Stimulated activated CD4-positive, alpha-beta T cell treated with anti-CD3 and anti-CD28 coated beads, Interleukin-4, amount 100 ng/mL, for 48 hours (primary cell): Measurements from ENCODE around the gene RYR2.

Source experiments
- DNase-seq, 2 donors: peaks; one replicate each; pipeline ENCODE4 v3.0.0-alpha.2; 2020; ENCODE audit warnings: low read depth in 2 of 2

The RYR2 gene

GRCh38 chr1:237041795-237042525, at the start of gene RYR2:
Gene RYR2 (plus strand): TSS chr1:237042184. CDS start chr1:237042522, 338 bp downstream.
- no peak for DNase-seq

- DNase-seq, result no peak
Measured at GRCh38 chr1:236992449-236992848, 49.5 kb upstream of the RYR2 start.

- DNase-seq, result no peak
Measured at GRCh38 chr1:236994450-236994849, 47.5 kb upstream of the RYR2 start.

- DNase-seq, result no peak
Measured at GRCh38 chr1:236997361-236997760, 44.6 kb upstream of the RYR2 start.

GRCh38 chr1:236997882-236998281, 44.1 kb upstream of the RYR2 start:
- no peak for DNase-seq

- DNase-seq, result no peak
Measured at GRCh38 chr1:236998546-236998945, 43.4 kb upstream of the RYR2 start.

- DNase-seq, result no peak
Measured at GRCh38 chr1:237000191-237000590, 41.8 kb upstream of the RYR2 start.

- no peak for DNase-seq
Measured at GRCh38 chr1:237003516-237003915, 38.5 kb upstream of the RYR2 start.

GRCh38 chr1:237004116-237004515, 37.9 kb upstream of the RYR2 start, which contains the start of gene MT1HL1:
Gene MT1HL1 (minus strand): TSS chr1:237004441. CDS start chr1:237004372, 69 bp downstream.
- DNase-seq, result no peak

- no peak for DNase-seq
Measured at GRCh38 chr1:237005674-237006073, 36.3 kb upstream of the RYR2 start.

- DNase-seq, result no peak
Measured at GRCh38 chr1:237007147-237007881, 34.7 kb upstream of the RYR2 start.

GRCh38 chr1:237009611-237010010, 32.4 kb upstream of the RYR2 start:
- DNase-seq, result no peak

- no peak for DNase-seq
Measured at GRCh38 chr1:237011432-237011831, 30.6 kb upstream of the RYR2 start.

- no peak for DNase-seq
Measured at GRCh38 chr1:237012361-237012760, 29.6 kb upstream of the RYR2 start.

GRCh38 chr1:237012788-237013383, 29.1 kb upstream of the RYR2 start:
- no peak for DNase-seq

GRCh38 chr1:237013608-237014007, 28.4 kb upstream of the RYR2 start:
- DNase-seq, result no peak

GRCh38 chr1:237016626-237017025, 25.4 kb upstream of the RYR2 start:
- no peak for DNase-seq

GRCh38 chr1:237018896-237019295, 23.1 kb upstream of the RYR2 start:
- DNase-seq, result no peak

GRCh38 chr1:237025358-237026074, 16.5 kb upstream of the RYR2 start:
- no peak for DNase-seq

GRCh38 chr1:237029240-237029639, 12.7 kb upstream of the RYR2 start:
- no peak for DNase-seq

GRCh38 chr1:237029850-237030535, 12.0 kb upstream of the RYR2 start:
- DNase-seq, result no peak

GRCh38 chr1:237031480-237031879, 10.5 kb upstream of the RYR2 start:
- no peak for DNase-seq
